ENCODE measurements around the gene CD2AP. TPM values are rescaled to one million over a fixed set of nuclear protein-coding genes. Genes with fewer than 3 reads are reported as not detected.

The CD2AP gene
- total and polyA plus RNA-seq, 7 experiments from 2014 or later: 7.6 to 37.0 (median 25.8) TPM

DNA sequence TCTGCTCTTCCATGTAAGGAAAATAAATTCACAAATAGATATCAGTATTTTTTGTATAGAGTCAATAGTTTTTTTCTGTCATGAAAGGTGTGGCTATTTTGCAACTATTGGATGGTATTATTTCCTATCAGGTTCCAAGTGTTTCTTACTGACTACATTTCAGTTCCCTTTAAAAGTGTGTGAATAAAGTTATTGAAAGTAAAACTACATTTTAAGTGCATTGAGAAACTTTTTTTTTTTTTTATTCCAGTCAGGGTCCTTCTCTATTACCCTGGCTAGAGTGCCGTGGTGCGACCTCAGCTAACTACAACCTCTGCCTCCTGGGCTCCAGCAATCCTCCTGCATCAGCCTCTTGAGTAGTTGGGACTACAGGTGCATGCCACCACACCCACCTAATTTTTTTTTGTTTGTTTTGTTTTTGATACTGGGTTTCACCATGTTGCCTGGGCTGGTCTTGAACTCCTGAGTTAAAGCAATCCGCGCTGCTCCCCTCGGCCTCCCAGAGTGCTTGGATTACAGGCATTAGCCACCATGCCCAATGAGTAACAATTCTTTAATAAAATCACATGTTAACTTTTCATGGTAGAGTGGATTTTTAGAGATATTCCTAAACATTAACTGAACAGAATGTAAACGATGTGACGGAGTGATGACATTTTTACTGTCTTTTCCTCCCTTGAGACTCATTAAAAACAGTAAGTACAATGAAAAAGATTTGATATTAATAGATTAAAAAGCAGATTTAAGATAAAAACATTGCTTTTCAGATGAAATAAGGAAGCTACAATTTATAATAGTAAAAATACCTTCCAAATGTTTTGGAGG lies 151.1 kb downstream of the CD2AP start:
- Histone ChIP-seq H3K27ac (ENCODE audit: low read depth, low read length) (no peak overlapping the region), H3K4me1 (ENCODE audit: control insufficient read depth in 2 of 2, insufficient read depth in 2 of 2, low read length in 2 of 2) (peaks cover 6 to 9% of the 10 kb centered on the region in 2 donors), H3K9me3 (ENCODE audit: control insufficient read depth in 2 of 3, low read length in 3 of 3) (no peaks in the 10 kb centered on the region), H3K4me3 (ENCODE audit: low read length) (no peak overlapping the region), H3K27me3 (ENCODE audit: control insufficient read depth in 2 of 2, insufficient read depth in 2 of 2, low read length in 2 of 2) (no peaks in the 10 kb centered on the region), H3K36me3 (ENCODE audit: control insufficient read depth in 2 of 3, insufficient read depth in 3 of 3, low read length in 3 of 3) (no peaks in the 10 kb centered on the region)
- ChIA-PET CTCF (no interaction called here), POLR2A (interaction anchor here (0.8 kb wide), 1 partner anchor 151 kb away, joined by 4 read pairs; the partner anchor contains the start of gene CD2AP)
- H3K27me3 Mint-ChIP-seq: no peaks in the 10 kb centered on the region
- no peak for DNase-seq
- no peaks in the 10 kb centered on the region for H3K9me3 Mint-ChIP-seq
- H3K36me3 Mint-ChIP-seq: peaks cover 0 to 5% (median 0%) of the 10 kb centered on the region in 5 donors
- H3K4me3 Mint-ChIP-seq: no peak overlapping the region
- intact Hi-C loops (cut with micrococcal nuclease): no loop called here
- peaks cover 7 to 28% (median 20%) of the 10 kb centered on the region in 7 donors for H3K4me1 Mint-ChIP-seq
- H3K27ac Mint-ChIP-seq: peak overlapping the region in 4 of 9 donors; percentile 6 to 52 (median 32)
- no peak for ATAC-seq

GRCh38 chr6:47629954-47630353 lies 152.4 kb downstream of the CD2AP start:
- CTCF ChIA-PET: interaction anchor here (0.6 to 0.7 kb wide), 2 partner anchors 217 to 686 kb away, joined by 3 to 4 read pairs; no protein-coding TSS in a partner anchor
- no peak overlapping the region for H3K4me3 Mint-ChIP-seq
- Histone ChIP-seq H3K4me1 (ENCODE audit: control insufficient read depth in 2 of 2, insufficient read depth in 2 of 2, low read length in 2 of 2) (peaks cover 6 to 9% of the 10 kb centered on the region in 2 donors), H3K9me3 (ENCODE audit: control insufficient read depth in 2 of 3, low read length in 3 of 3) (no peaks in the 10 kb centered on the region), H3K36me3 (ENCODE audit: control insufficient read depth in 2 of 3, insufficient read depth in 3 of 3, low read length in 3 of 3) (no peaks in the 10 kb centered on the region), H3K4me3 (ENCODE audit: low read length) (no peak overlapping the region), H3K27ac (ENCODE audit: low read depth, low read length) (no peak overlapping the region), H3K27me3 (ENCODE audit: control insufficient read depth in 2 of 2, insufficient read depth in 2 of 2, low read length in 2 of 2) (no peaks in the 10 kb centered on the region)
- no peaks in the 10 kb centered on the region for H3K27me3 Mint-ChIP-seq
- DNase-seq (no peak), ATAC-seq (no peak)
- peak overlapping the region in 2 of 9 donors; percentile 10 to 37 for H3K27ac Mint-ChIP-seq
- no peaks in the 10 kb centered on the region for H3K9me3 Mint-ChIP-seq
- H3K36me3 Mint-ChIP-seq: no peaks in the 10 kb centered on the region
- peaks cover 7 to 28% (median 20%) of the 10 kb centered on the region in 7 donors for H3K4me1 Mint-ChIP-seq
- intact Hi-C loops (cut with micrococcal nuclease): loop anchor here (5.0 kb wide), 1 partner anchor 153 kb away; the partner anchor contains the start of gene CD2AP (in 2 of the 2)
- POLR2A ChIA-PET: no interaction called here

- H3K4me3 Mint-ChIP-seq: no peak overlapping the region
- Histone ChIP-seq H3K4me1 (ENCODE audit: control insufficient read depth in 2 of 2, insufficient read depth in 2 of 2, low read length in 2 of 2) (peaks cover 6 to 9% of the 10 kb centered on the region in 2 donors), H3K4me3 (ENCODE audit: low read length) (no peak overlapping the region), H3K27me3 (ENCODE audit: control insufficient read depth in 2 of 2, insufficient read depth in 2 of 2, low read length in 2 of 2) (no peaks in the 10 kb centered on the region), H3K9me3 (ENCODE audit: control insufficient read depth in 2 of 3, low read length in 3 of 3) (no peaks in the 10 kb centered on the region), H3K36me3 (ENCODE audit: control insufficient read depth in 2 of 3, insufficient read depth in 3 of 3, low read length in 3 of 3) (no peaks in the 10 kb centered on the region), H3K27ac (ENCODE audit: low read depth, low read length) (no peak overlapping the region)
- no peak overlapping the region for H3K27ac Mint-ChIP-seq
- no peaks in the 10 kb centered on the region for H3K36me3 Mint-ChIP-seq
- no peaks in the 10 kb centered on the region for H3K9me3 Mint-ChIP-seq
- intact Hi-C loops (cut with micrococcal nuclease): loop anchor here (5.0 kb wide), 1 partner anchor 153 kb away; the partner anchor contains the start of gene CD2AP (in 2 of the 2)
- DNase-seq (no peak), ATAC-seq (no peak)
- CTCF ChIA-PET: interaction anchor here (0.6 to 2.1 kb wide), 8 partner anchors 8 to 686 kb away, joined by 3 to 8 read pairs (median 4); no protein-coding TSS in a partner anchor
- POLR2A ChIA-PET: no interaction called here
- peaks cover 7 to 28% (median 20%) of the 10 kb centered on the region in 7 donors for H3K4me1 Mint-ChIP-seq
- no peaks in the 10 kb centered on the region for H3K27me3 Mint-ChIP-seq
Observed at GRCh38 chr6:47630587-47630986, 153.0 kb downstream of the CD2AP start.

- H3K36me3 Mint-ChIP-seq: no peaks in the 10 kb centered on the region
- DNase-seq (peak in 6 of 9 donors; percentile 20 to 60 (median 53)), ATAC-seq (peak; percentile 64)
- H3K27ac Mint-ChIP-seq: peak overlapping the region in 8 of 9 donors; percentile 10 to 75 (median 48)
- Histone ChIP-seq H3K36me3 (ENCODE audit: control insufficient read depth in 2 of 3, insufficient read depth in 3 of 3, low read length in 3 of 3) (no peaks in the 10 kb centered on the region), H3K4me3 (ENCODE audit: low read length) (no peak overlapping the region), H3K27me3 (ENCODE audit: control insufficient read depth in 2 of 2, insufficient read depth in 2 of 2, low read length in 2 of 2) (no peaks in the 10 kb centered on the region), H3K9me3 (ENCODE audit: control insufficient read depth in 2 of 3, low read length in 3 of 3) (no peaks in the 10 kb centered on the region), H3K4me1 (ENCODE audit: control insufficient read depth in 2 of 2, insufficient read depth in 2 of 2, low read length in 2 of 2) (peaks cover 6 to 9% of the 10 kb centered on the region in 2 donors), H3K27ac (ENCODE audit: low read depth, low read length) (no peak overlapping the region)
- intact Hi-C loops (cut with micrococcal nuclease): loop anchor here (1.0 to 5.0 kb wide), 4 partner anchors 103 to 217 kb away; partner anchors contain the start of gene CD2AP (in 2 of the 2)
- H3K27me3 Mint-ChIP-seq: no peaks in the 10 kb centered on the region
- POLR2A ChIA-PET: interaction anchor here (0.6 kb wide), 2 partner anchors 41 to 220 kb away, joined by 3 read pairs; no protein-coding TSS in a partner anchor
- CTCF ChIA-PET: interaction anchor here (0.7 to 2.1 kb wide), 12 partner anchors 8 to 1769 kb away, joined by 3 to 8 read pairs (median 4); no protein-coding TSS in a partner anchor
- no peaks in the 10 kb centered on the region for H3K9me3 Mint-ChIP-seq
- H3K4me3 Mint-ChIP-seq: no peak overlapping the region
- peaks cover 7 to 28% (median 20%) of the 10 kb centered on the region in 7 donors for H3K4me1 Mint-ChIP-seq
Observed at GRCh38 chr6:47631269-47631772, 153.7 kb downstream of the CD2AP start.

DNA sequence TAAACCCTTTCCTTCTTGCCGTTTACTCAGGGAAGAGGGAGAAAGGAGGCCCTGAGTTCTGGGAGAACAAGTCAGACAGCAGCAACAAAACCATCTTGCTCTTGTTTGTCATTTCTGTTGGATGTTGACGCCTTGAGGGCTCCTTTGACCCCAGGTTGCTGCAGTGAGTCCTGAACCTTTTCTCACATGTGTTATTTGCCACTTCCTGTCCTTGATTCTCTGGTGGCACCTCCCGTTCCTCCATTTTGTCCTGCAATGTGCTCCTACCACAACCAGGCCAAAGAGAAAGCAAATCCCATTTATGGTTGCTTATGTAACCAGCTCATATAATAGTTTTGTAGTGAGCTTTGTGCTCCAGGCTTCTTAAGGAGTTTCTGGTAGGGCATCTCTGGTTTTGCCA lies 154.2 kb downstream of the CD2AP start:
- H3K27me3 ChIP-seq (ENCODE audit: control insufficient read depth in 2 of 2, insufficient read depth in 2 of 2, low read length in 2 of 2): no peaks in the 10 kb centered on the region
- peak overlapping the region in 4 of 9 donors; percentile 30 to 48 (median 44) for H3K27ac Mint-ChIP-seq
- no peak overlapping the region for H3K4me3 Mint-ChIP-seq
- DNase-seq (no peak), ATAC-seq (no peak)
- no peak overlapping the region for H3K27ac ChIP-seq (ENCODE audit: low read depth, low read length)
- intact Hi-C loops (cut with micrococcal nuclease): loop anchor here (1.0 to 5.0 kb wide), 4 partner anchors 103 to 217 kb away; partner anchors contain the start of gene CD2AP (in 2 of the 2)
- peaks cover 7 to 23% (median 18%) of the 10 kb centered on the region in 7 donors for H3K4me1 Mint-ChIP-seq
- H3K4me1 ChIP-seq (ENCODE audit: control insufficient read depth in 2 of 2, insufficient read depth in 2 of 2, low read length in 2 of 2): peaks cover 6 to 9% of the 10 kb centered on the region in 2 donors
- ChIA-PET CTCF (interaction anchor here (0.7 to 2.1 kb wide), 11 partner anchors 9 to 1769 kb away, joined by 3 to 8 read pairs (median 4); no protein-coding TSS in a partner anchor), POLR2A (no interaction called here)
- H3K9me3 Mint-ChIP-seq: no peaks in the 10 kb centered on the region
- peaks cover 0 to 2% (median 0%) of the 10 kb centered on the region in 5 donors for H3K27me3 Mint-ChIP-seq
- no peaks in the 10 kb centered on the region for H3K9me3 ChIP-seq (ENCODE audit: control insufficient read depth in 2 of 3, low read length in 3 of 3)
- H3K36me3 ChIP-seq (ENCODE audit: control insufficient read depth in 2 of 3, insufficient read depth in 3 of 3, low read length in 3 of 3): no peaks in the 10 kb centered on the region
- H3K4me3 ChIP-seq (ENCODE audit: low read length): no peak overlapping the region
- no peaks in the 10 kb centered on the region for H3K36me3 Mint-ChIP-seq

DNA sequence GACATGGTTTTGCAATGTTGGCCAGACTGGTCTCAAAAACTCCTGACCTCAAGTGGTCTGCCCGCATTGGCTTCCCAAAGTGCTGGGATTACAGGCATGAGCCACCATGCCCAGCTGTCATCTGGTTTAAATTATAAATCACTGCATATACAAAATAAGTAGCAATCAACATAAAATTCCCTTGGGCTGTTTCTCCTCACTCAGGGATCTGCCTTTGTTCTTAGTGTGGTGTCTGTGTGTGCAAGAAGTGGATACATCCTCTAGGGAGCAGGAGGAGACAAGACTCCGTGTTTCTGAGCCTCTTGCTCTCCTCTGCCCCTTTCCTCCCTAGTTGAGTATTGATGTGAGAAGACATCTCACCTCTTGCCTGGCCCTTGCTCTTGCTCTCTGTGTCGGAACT lies 155.6 kb downstream of the CD2AP start:
- H3K4me1 Mint-ChIP-seq: peaks cover 7 to 12% (median 8%) of the 10 kb centered on the region in 7 donors
- H3K4me3 ChIP-seq (ENCODE audit: low read length): no peak overlapping the region
- H3K4me1 ChIP-seq (ENCODE audit: control insufficient read depth in 2 of 2, insufficient read depth in 2 of 2, low read length in 2 of 2): peaks cover 6 to 9% of the 10 kb centered on the region in 2 donors
- no peaks in the 10 kb centered on the region for H3K27me3 ChIP-seq (ENCODE audit: control insufficient read depth in 2 of 2, insufficient read depth in 2 of 2, low read length in 2 of 2)
- ChIA-PET POLR2A (no interaction called here), CTCF (no interaction called here)
- H3K27ac Mint-ChIP-seq: peak overlapping the region in 1 of 9 donors; percentile 56
- no peaks in the 10 kb centered on the region for H3K36me3 ChIP-seq (ENCODE audit: control insufficient read depth in 2 of 3, insufficient read depth in 3 of 3, low read length in 3 of 3)
- H3K27ac ChIP-seq (ENCODE audit: low read depth, low read length): no peak overlapping the region
- peaks cover 0 to 3% (median 0%) of the 10 kb centered on the region in 11 donors for H3K9me3 Mint-ChIP-seq
- no peak overlapping the region for H3K4me3 Mint-ChIP-seq
- no peak for ATAC-seq
- intact Hi-C loops (cut with micrococcal nuclease): loop anchor here (5.0 kb wide), 1 partner anchor 156 kb away; the partner anchor contains the start of gene CD2AP (in 2 of the 2)
- DNase-seq: no peak
- H3K9me3 ChIP-seq (ENCODE audit: control insufficient read depth in 2 of 3, low read length in 3 of 3): no peaks in the 10 kb centered on the region
- H3K27me3 Mint-ChIP-seq: peaks cover 0 to 16% (median 0%) of the 10 kb centered on the region in 5 donors
- H3K36me3 Mint-ChIP-seq: no peaks in the 10 kb centered on the region

All from naive thymus-derived CD4-positive, alpha-beta T cell (primary cell).